K562 (cell line): ENCODE data around the gene FRK. TPM values are rescaled to one million over a fixed set of nuclear protein-coding genes. Genes with fewer than 3 reads are reported as not detected.

Experiments used
- CEBPG ChIP-seq, 3 experiments: fragments of 200-800 bp in 1 of 3; sonication (Bioruptor generic) in 1 of 3; sonication (generic) in 1 of 3; formaldehyde crosslinking in 1 of 3; IDR thresholded peaks in 2 of 3; conservative IDR thresholded peaks in 1 of 3; 2 replicates each; pipeline versions ENCODE4 v1.6.1 to v1.8.0; 2016 to 2022; ENCODE audit warnings: missing compliant biosample characterization in 2 of 3, missing genetic modification characterization in 2 of 3, mild to moderate bottlenecking in 1 of 3, missing genetic modification reagents in 1 of 3
- CHD4 ChIP-seq: fragments of 200-600 bp; sonication (generic); IDR thresholded peaks from 3 replicates; pipeline ENCODE4 v1.6.1; 2012; ENCODE audit warnings: low read depth, mild to moderate bottlenecking, mixed read lengths, low read length, inconsistent platforms; ENCODE audit not compliant: insufficient read depth, insufficient replicate concordance, poor library complexity, severe bottlenecking
- CREM ChIP-seq: IDR thresholded peaks from 2 replicates; pipeline ENCODE4 v1.6.1; 2014; ENCODE audit warnings: antibody characterized with exemption, low read depth
- FOXK2 ChIP-seq, 2 experiments: fragments of 450-650 bp; IDR thresholded peaks in 1 of 2; conservative IDR thresholded peaks in 1 of 2; 2 replicates each; pipeline ENCODE4 v1.6.1; 2016; ENCODE audit warnings: low read depth in 2 of 2, mild to moderate bottlenecking in 1 of 2
- HNRNPL ChIP-seq: fragments of 200-400 bp; formaldehyde crosslinking; IDR thresholded peaks from 2 replicates; pipeline ENCODE4 v1.6.1; 2017; ENCODE audit warnings: low read depth, mild to moderate bottlenecking, low read length
- ID3 ChIP-seq, 2 experiments: fragments of 250-450 bp in 1 of 2; fragments of 450-650 bp in 1 of 2; sonication (Bioruptor Pico) in 1 of 2; IDR thresholded peaks; 2 replicates each; pipeline versions ENCODE4 v1.6.1 to v1.8.0; 2016 to 2021; ENCODE audit warnings: mild to moderate bottlenecking in 2 of 2, moderate library complexity in 2 of 2, missing compliant biosample characterization in 1 of 2, missing genetic modification characterization in 1 of 2
- LARP7 ChIP-seq: fragments of 450-650 bp; IDR thresholded peaks from 2 replicates; pipeline ENCODE4 v1.6.1; 2016
- NUFIP1 ChIP-seq: fragments of 450-650 bp; IDR thresholded peaks from 2 replicates; pipeline ENCODE4 v1.6.1; 2018; ENCODE audit not compliant: partially characterized antibody
- SNAPC5 ChIP-seq: fragments of 250-450 bp; sonication (Bioruptor Pico); IDR thresholded peaks from 2 replicates; pipeline ENCODE4 v1.8.0; 2021; ENCODE audit warnings: moderate library complexity, mild to moderate bottlenecking, inconsistent platforms
- TCF7 ChIP-seq: sonication (generic); IDR thresholded peaks from 2 replicates; pipeline ENCODE4 v1.6.1; 2016; ENCODE audit warnings: antibody characterized with exemption, borderline replicate concordance
- THAP7 ChIP-seq: fragments of 250-450 bp; sonication (Bioruptor Pico); IDR thresholded peaks from 2 replicates; pipeline ENCODE4 v1.5.0; 2021
- ZBTB1 ChIP-seq: sonication (generic); formaldehyde crosslinking; IDR thresholded peaks from 2 replicates; pipeline ENCODE4 v1.8.1; 2023; ENCODE audit warnings: missing genetic modification reagents, low read depth, mild to moderate bottlenecking, borderline replicate concordance
- ZBTB2 ChIP-seq: fragments of 450-650 bp; IDR thresholded peaks from 2 replicates; pipeline ENCODE4 v1.6.1; 2016; ENCODE audit warnings: antibody characterized with exemption
- ZC3H4 ChIP-seq: sonication (generic); formaldehyde crosslinking; IDR thresholded peaks from 2 replicates; pipeline ENCODE4 v1.9.0; 2021; ENCODE audit warnings: missing genetic modification reagents, borderline replicate concordance
- ZNF224 ChIP-seq: sonication (generic); formaldehyde crosslinking; IDR thresholded peaks from 2 replicates; pipeline ENCODE4 v1.8.0; 2022; ENCODE audit warnings: mild to moderate bottlenecking, missing genetic modification reagents
- ZNF232 ChIP-seq: sonication (generic); formaldehyde crosslinking; IDR thresholded peaks from 2 replicates; pipeline ENCODE4 v1.8.0; 2022; ENCODE audit warnings: mild to moderate bottlenecking, missing genetic modification reagents
- ZNF282 ChIP-seq: sonication (generic); formaldehyde crosslinking; IDR thresholded peaks from 2 replicates; pipeline ENCODE4 v1.8.1; 2023; ENCODE audit warnings: missing genetic modification reagents
- ZNF609 ChIP-seq: sonication (generic); formaldehyde crosslinking; IDR thresholded peaks from 2 replicates; pipeline ENCODE4 v1.8.1; 2023; ENCODE audit warnings: missing genetic modification reagents, mild to moderate bottlenecking, borderline replicate concordance
- ZNF77 ChIP-seq: fragments of 250-450 bp; sonication (Bioruptor Pico); IDR thresholded peaks from 2 replicates; pipeline ENCODE4 v1.5.0; 2020
- polyA plus RNA-seq, 8 experiments: library from polyadenylated mRNA; depleted of rRNA in 4 of 8; stranded (reverse) in 5 of 8; unstranded in 3 of 8; fragments of >200 nt; fragmentation: Nextera tagmentation in 2 of 8; fragmentation: Illumina TruSeq in 1 of 8; extraction: Ambion mirVana in 2 of 8; extraction: Trizol in 1 of 8; gene quantifications; 2 replicates each; pipeline versions ENCODE4 v1.2.1 to v1.2.3, GENCODE V29; 2011 to 2014; ENCODE audit warnings: inconsistent platforms in 1 of 8, missing spikeins in 1 of 8
- total RNA-seq, 7 experiments: library from RNA; depleted of rRNA in 6 of 7; stranded (reverse); fragments of >200 nt in 6 of 7; fragmentation: Illumina TruSeq in 2 of 7; extraction: Trizol in 2 of 7; gene quantifications; 2 replicates each; pipeline versions ENCODE4 v1.2.1 to v1.2.3, GENCODE V29; 2011 to 2021; ENCODE audit warnings: low replicate concordance in 1 of 7

Gene FRK
- total and polyA plus RNA-seq, 9 of the 15 experiments (the other 6 are each of a cell fraction or from before 2014, with no cell fraction given): 0.01 to 0.29 (median 0.09) TPM

- TF ChIP-seq THAP7 (CRISPR knock-in tag) (no peak), ZBTB2 (no peak), TCF7 (no peak; the same call in 1 of the 2 replicates), CEBPG (CRISPR knock-in tag; IDR thresholded peaks at IDR 0.05) (no peak), CEBPG (tag; conservative IDR thresholded peaks at IDR 0.05 in 1 of 2, IDR thresholded peaks at IDR 0.05 in 1 of 2) (no peak; a peak in 1 of 4 replicates), ID3 (CRISPR knock-in tag; IDR thresholded peaks at IDR 0.05) (no peak), ID3 (tag; IDR thresholded peaks at IDR 0.05) (peak; percentile 15; the same call in 1 of the 2 replicates), ZNF77 (CRISPR knock-in tag) (no peak), ZNF609 (no peak), ZNF232 (no peak), LARP7 (no peak), FOXK2 (conservative IDR thresholded peaks at IDR 0.05 in 1 of 2, IDR thresholded peaks at IDR 0.05 in 1 of 2; ENCODE audit: low read depth in 2 of 2) (no peak), CREM (peak; percentile 14), HNRNPL (peak; percentile 76), SNAPC5 (CRISPR knock-in tag) (no peak), ZNF224 (0 out of 2 replicates have a peak, but pooled peaks have one; percentile 23), ZC3H4 (CRISPR knock-in tag) (no peak), NUFIP1 (no peak), ZBTB1 (no peak; the same call in 1 of the 2 replicates), CHD4 (no peak), ZNF282 (CRISPR knock-in tag) (no peak)
Observed at GRCh38 chr6:116100419-116101301, 40.0 kb upstream of the FRK start, which contains the start of gene NT5DC1 (continued).
